SU-DHL-6 (cell line): ENCODE results near the gene PRAMEF20.
"Not testable (repeated sequence)": the region's sequence is repeated elsewhere in the genome, so short reads cannot be mapped to it uniquely, and the experiment has no call there.

Experiments used
- CTCF ChIP-seq: fragments of 200-600 bp; sonication (generic); IDR thresholded peaks from one replicate; pipeline ENCODE4 v1.5.1; 2017; ENCODE audit warnings: antibody characterized with exemption, mild to moderate bottlenecking, low read length, moderate library complexity; ENCODE audit not compliant: insufficient read depth, poor library complexity, severe bottlenecking
- EZH2phosphoT487 ChIP-seq: fragments of 200-600 bp; sonication (generic), shearing (Covaris generic); conservative IDR thresholded peaks from 2 replicates; pipeline ENCODE4 v1.6.1; 2018; ENCODE audit warnings: mild to moderate bottlenecking, antibody characterized with exemption, low read length, moderate library complexity, mixed read lengths

GRCh38 chr1:13362364-13362763, 47.9 kb upstream of the PRAMEF20 start:
- TF ChIP-seq CTCF, EZH2phosphoT487: not testable (repeated sequence)
